HAP-1 (cell line): ENCODE data around the gene AKAP6.
"Not testable (repeated sequence)": the region's sequence is repeated elsewhere in the genome, so short reads cannot be mapped to it uniquely, and the experiment has no call there.

ENCODE experiments used
- DNase-seq, 2 experiments: peaks; one replicate each; pipeline ENCODE4 v3.0.0-alpha.2; 2016 to 2020; ENCODE audit warnings: low spot score in 2 of 2
- H3K27me3 ChIP-seq: fragments of 250-450 bp; sonication (Bioruptor Pico); 2 replicates; pipeline ENCODE4 v1.5.1; 2020; ENCODE audit warnings: low read depth, mild to moderate bottlenecking, moderate library complexity
- H3K36me3 ChIP-seq: fragments of 250-450 bp; sonication (Bioruptor Pico); replicated peaks from 2 replicates; pipeline ENCODE4 v1.5.1; 2020; ENCODE audit warnings: mild to moderate bottlenecking
- H3K4me1 ChIP-seq: fragments of 250-450 bp; sonication (Bioruptor Pico); 2 replicates; pipeline ENCODE4 v1.5.1; 2020; ENCODE audit warnings: mild to moderate bottlenecking
- H3K4me3 ChIP-seq: fragments of 250-450 bp; sonication (Bioruptor Pico); 2 replicates; pipeline ENCODE4 v1.5.1; 2020; ENCODE audit warnings: mild to moderate bottlenecking, moderate library complexity
- H3K9me3 ChIP-seq: fragments of 250-450 bp; sonication (Bioruptor Pico); 2 replicates; pipeline ENCODE4 v1.5.1; 2020; ENCODE audit warnings: mild to moderate bottlenecking, moderate library complexity
- in situ Hi-C: fragments of 300-500 bp; cut with MboI; formaldehyde crosslinking; loops from 3 replicates; pipeline ENCODE4 v1.14.3; 2020; ENCODE audit warnings: low sequenced_read_pairs, inconsistent platforms, mixed read lengths

The AKAP6 gene

GRCh38 chr14:32370714-32371113 is 41.6 kb downstream of the AKAP6 start:
- Histone ChIP-seq H3K36me3 (no peaks in the 10 kb centered on the region), H3K4me1 (peaks cover 2% of the 10 kb centered on the region; the same call in 1 of the 2 replicates), H3K27me3 (no peaks in the 10 kb centered on the region), H3K9me3 (no peaks in the 10 kb centered on the region), H3K4me3 (no peak overlapping the region)
- no peak for DNase-seq
- in situ Hi-C loops, result no loop called here

- Histone ChIP-seq H3K27me3 (no peaks in the 10 kb centered on the region), H3K36me3 (no peaks in the 10 kb centered on the region), H3K9me3 (no peaks in the 10 kb centered on the region), H3K4me1 (peaks cover 1% of the 10 kb centered on the region; the same call in 1 of the 2 replicates), H3K4me3 (no peak overlapping the region)
- in situ Hi-C loops, result no loop called here
- no peak for DNase-seq
These were observed 43.1 kb downstream of the AKAP6 start for GRCh38 chr14:32372154-32372553.

- H3K36me3 ChIP-seq, in situ Hi-C loops, DNase-seq, H3K4me3 ChIP-seq, H3K27me3 ChIP-seq, H3K9me3 ChIP-seq, H3K4me1 ChIP-seq: not testable (repeated sequence)
These were observed 44.1 kb downstream of the AKAP6 start for GRCh38 chr14:32373174-32373573.

GRCh38 chr14:32374155-32374554 is 45.1 kb downstream of the AKAP6 start:
- no peak overlapping the region for H3K4me3 ChIP-seq
- H3K4me1 ChIP-seq, result no peaks in the 10 kb centered on the region
- no peaks in the 10 kb centered on the region for H3K9me3 ChIP-seq
- DNase-seq, result no peak
- in situ Hi-C loops, result no loop called here
- no peaks in the 10 kb centered on the region for H3K36me3 ChIP-seq
- no peaks in the 10 kb centered on the region for H3K27me3 ChIP-seq

GRCh38 chr14:32375663-32376062 is 46.6 kb downstream of the AKAP6 start:
- Histone ChIP-seq H3K27me3 (no peaks in the 10 kb centered on the region), H3K9me3 (no peaks in the 10 kb centered on the region), H3K36me3 (no peaks in the 10 kb centered on the region), H3K4me1 (no peaks in the 10 kb centered on the region), H3K4me3 (no peak overlapping the region)
- DNase-seq, result no peak
- in situ Hi-C loops, result no loop called here

GRCh38 chr14:32377046-32377646 is 48.0 kb downstream of the AKAP6 start:
- in situ Hi-C loops, result no loop called here
- H3K9me3 ChIP-seq, result no peaks in the 10 kb centered on the region
- no peak overlapping the region for H3K4me3 ChIP-seq
- no peaks in the 10 kb centered on the region for H3K27me3 ChIP-seq
- H3K4me1 ChIP-seq, result no peaks in the 10 kb centered on the region
- no peak for DNase-seq
- no peaks in the 10 kb centered on the region for H3K36me3 ChIP-seq

GRCh38 chr14:32378284-32378683 is 49.2 kb downstream of the AKAP6 start:
- H3K9me3 ChIP-seq, result no peaks in the 10 kb centered on the region
- H3K4me3 ChIP-seq, result no peak overlapping the region
- no peaks in the 10 kb centered on the region for H3K36me3 ChIP-seq
- H3K27me3 ChIP-seq, result no peaks in the 10 kb centered on the region; the same call in 1 of the 2 replicates
- in situ Hi-C loops, result no loop called here
- DNase-seq, result no peak
- no peaks in the 10 kb centered on the region for H3K4me1 ChIP-seq

- Histone ChIP-seq H3K4me3 (no peak overlapping the region), H3K27me3 (no peaks in the 10 kb centered on the region; the same call in 1 of the 2 replicates), H3K4me1 (no peaks in the 10 kb centered on the region), H3K36me3 (no peaks in the 10 kb centered on the region), H3K9me3 (no peaks in the 10 kb centered on the region)
- DNase-seq, result no peak
- in situ Hi-C loops, result no loop called here
These were observed 50.3 kb downstream of the AKAP6 start for GRCh38 chr14:32379447-32379846.

GRCh38 chr14:32381869-32382268 is 52.8 kb downstream of the AKAP6 start:
- no peaks in the 10 kb centered on the region; the same call in 1 of the 2 replicates for H3K27me3 ChIP-seq
- DNase-seq, result no peak
- no peaks in the 10 kb centered on the region for H3K9me3 ChIP-seq
- H3K36me3 ChIP-seq, result no peaks in the 10 kb centered on the region
- in situ Hi-C loops, result no loop called here
- H3K4me1 ChIP-seq, result no peaks in the 10 kb centered on the region
- no peak overlapping the region for H3K4me3 ChIP-seq

GRCh38 chr14:32382704-32383103 is 53.6 kb downstream of the AKAP6 start:
- Histone ChIP-seq H3K4me3 (no peak overlapping the region), H3K4me1 (no peaks in the 10 kb centered on the region), H3K9me3 (no peaks in the 10 kb centered on the region), H3K36me3 (no peaks in the 10 kb centered on the region), H3K27me3 (no peaks in the 10 kb centered on the region; the same call in 1 of the 2 replicates)
- DNase-seq, result peak in 1 of 2 experiments; percentile 27
- in situ Hi-C loops, result no loop called here

- in situ Hi-C loops, result no loop called here
- DNase-seq, result no peak
These were observed 54.4 kb downstream of the AKAP6 start for GRCh38 chr14:32383364-32384009.

GRCh38 chr14:32384464-32384863 is 55.4 kb downstream of the AKAP6 start:
- in situ Hi-C loops, result no loop called here
- DNase-seq, result no peak
- no peaks in the 10 kb centered on the region for H3K36me3 ChIP-seq

More at GRCh38 chr14:32383364-32384009, 54.4 kb downstream of the AKAP6 start:
- no peak overlapping the region for H3K4me3 ChIP-seq
- H3K36me3 ChIP-seq, result no peaks in the 10 kb centered on the region
- no peaks in the 10 kb centered on the region for H3K9me3 ChIP-seq
- no peaks in the 10 kb centered on the region for H3K4me1 ChIP-seq
- no peaks in the 10 kb centered on the region; the same call in 1 of the 2 replicates for H3K27me3 ChIP-seq

GRCh38 chr14:32387295-32387694 is 58.2 kb downstream of the AKAP6 start:
- in situ Hi-C loops, H3K36me3 ChIP-seq, H3K4me1 ChIP-seq, H3K9me3 ChIP-seq, H3K4me3 ChIP-seq, DNase-seq, H3K27me3 ChIP-seq: not testable (repeated sequence)

More at GRCh38 chr14:32384464-32384863, 55.4 kb downstream of the AKAP6 start:
- no peaks in the 10 kb centered on the region for H3K9me3 ChIP-seq
- H3K4me1 ChIP-seq, result no peaks in the 10 kb centered on the region
- H3K27me3 ChIP-seq, result no peaks in the 10 kb centered on the region; the same call in 1 of the 2 replicates
- H3K4me3 ChIP-seq, result no peak overlapping the region

GRCh38 chr14:32393119-32393518 is 64.0 kb downstream of the AKAP6 start:
- no peaks in the 10 kb centered on the region for H3K27me3 ChIP-seq
- in situ Hi-C loops, result no loop called here

More at GRCh38 chr14:32393119-32393518, 64.0 kb downstream of the AKAP6 start:
- Histone ChIP-seq H3K9me3 (no peaks in the 10 kb centered on the region), H3K4me3 (no peak overlapping the region), H3K36me3 (no peaks in the 10 kb centered on the region), H3K4me1 (no peaks in the 10 kb centered on the region)
- no peak for DNase-seq
